ENCODE measurements around the gene MRPL12.

DNA sequence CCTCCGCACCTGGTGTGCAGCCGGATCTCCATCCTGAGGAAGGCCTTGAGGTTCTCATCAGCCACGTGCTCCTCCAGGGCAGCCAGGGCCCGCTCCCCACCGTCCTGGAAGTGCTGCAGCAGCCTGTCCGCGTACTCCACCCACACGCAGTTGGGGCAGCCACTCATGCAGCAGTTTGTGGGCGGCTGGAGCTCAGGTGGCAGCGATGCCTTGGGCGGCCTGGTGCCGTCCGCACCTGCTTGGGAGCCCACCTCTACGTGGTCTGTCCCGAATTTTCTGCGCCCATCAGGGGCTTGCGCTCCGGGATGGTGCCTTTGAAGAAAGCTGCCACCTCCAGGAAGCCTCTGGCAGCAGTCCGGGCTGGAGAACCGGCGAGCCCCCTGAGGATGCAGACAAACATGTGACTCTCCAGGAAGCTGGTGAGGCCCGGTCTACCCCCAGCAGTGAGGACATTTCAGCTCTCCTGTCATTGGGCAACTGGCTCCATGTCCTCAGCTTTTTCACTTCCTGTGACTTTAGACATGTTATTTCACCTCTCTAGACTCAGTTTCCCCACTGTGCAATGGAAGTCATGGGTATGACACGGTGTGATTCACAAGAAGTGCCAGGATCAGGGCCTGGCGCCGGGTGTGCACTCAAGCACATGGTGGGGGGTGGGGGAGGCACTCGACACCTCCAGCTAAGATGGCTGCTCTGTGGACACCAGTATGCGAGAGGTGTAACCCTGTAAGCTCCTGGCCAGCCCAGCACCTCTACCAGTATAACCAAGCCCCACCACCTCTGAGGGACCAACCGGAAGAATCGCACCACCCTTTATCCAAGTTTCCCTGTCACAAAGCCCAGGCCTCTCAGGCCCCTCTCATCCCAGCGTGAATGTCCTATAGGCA lies 37.7 kb upstream of the MRPL12 start:
- TF ChIP-seq, protein P1, sequence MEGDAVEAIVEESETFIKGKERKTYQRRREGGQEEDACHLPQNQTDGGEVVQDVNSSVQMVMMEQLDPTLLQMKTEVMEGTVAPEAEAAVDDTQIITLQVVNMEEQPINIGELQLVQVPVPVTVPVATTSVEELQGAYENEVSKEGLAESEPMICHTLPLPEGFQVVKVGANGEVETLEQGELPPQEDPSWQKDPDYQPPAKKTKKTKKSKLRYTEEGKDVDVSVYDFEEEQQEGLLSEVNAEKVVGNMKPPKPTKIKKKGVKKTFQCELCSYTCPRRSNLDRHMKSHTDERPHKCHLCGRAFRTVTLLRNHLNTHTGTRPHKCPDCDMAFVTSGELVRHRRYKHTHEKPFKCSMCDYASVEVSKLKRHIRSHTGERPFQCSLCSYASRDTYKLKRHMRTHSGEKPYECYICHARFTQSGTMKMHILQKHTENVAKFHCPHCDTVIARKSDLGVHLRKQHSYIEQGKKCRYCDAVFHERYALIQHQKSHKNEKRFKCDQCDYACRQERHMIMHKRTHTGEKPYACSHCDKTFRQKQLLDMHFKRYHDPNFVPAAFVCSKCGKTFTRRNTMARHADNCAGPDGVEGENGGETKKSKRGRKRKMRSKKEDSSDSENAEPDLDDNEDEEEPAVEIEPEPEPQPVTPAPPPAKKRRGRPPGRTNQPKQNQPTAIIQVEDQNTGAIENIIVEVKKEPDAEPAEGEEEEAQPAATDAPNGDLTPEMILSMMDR (IDR thresholded peaks at IDR 0.05; ENCODE audit: poor library complexity) = no peak
- TF ChIP-seq EZH2 (IDR thresholded peaks at IDR 0.05; ENCODE audit: borderline replicate concordance) (no peak), EZH2phosphoT487 (IDR thresholded peaks at IDR 0.05; ENCODE audit: low read depth, severe bottlenecking, unreplicated experiment) (no peak)

Measured in hepatocyte (in vitro differentiated cells).